Esophagus mucosa (tissue), 1 donor: ENCODE data around the gene PDE9A. TPM values are rescaled to one million over a fixed set of nuclear protein-coding genes. Genes with fewer than 3 reads are reported as not detected.
A peak's percentile ranks its signal among the peaks of the same experiment; 100 is the strongest.

Source experiments
- ATAC-seq: fragments of 200-7000 bp; cut with Tn5 transposase; one replicate; pipeline ENCODE4 v1.9.1; 2020
- total RNA-seq: library from RNA; stranded (reverse); gene quantifications from one replicate; pipeline ENCODE4 v1.2.4, GENCODE V29; 2023
- donor health status: DM: yes; HTN: yes; CAD: no.

Gene PDE9A
- total RNA-seq, 1 donor from 2014 or later: 1.8 TPM

- ATAC-seq: no peak
These were observed 8.9 kb upstream of the PDE9A start for GRCh38 chr21:42644223-42645208.

GRCh38 chr21:42645211-42646075, 8.0 kb upstream of the PDE9A start:
- ATAC-seq: no peak

GRCh38 chr21:42646076-42646825, 7.2 kb upstream of the PDE9A start:
- no peak for ATAC-seq

GRCh38 chr21:42646836-42647235, 6.6 kb upstream of the PDE9A start:
- no peak for ATAC-seq

- ATAC-seq: no peak
These were observed 4.8 kb upstream of the PDE9A start for GRCh38 chr21:42648606-42649005.

- ATAC-seq: no peak
These were observed 4.0 kb upstream of the PDE9A start for GRCh38 chr21:42649122-42650032.

- ATAC-seq: no peak
These were observed 3.4 kb upstream of the PDE9A start for GRCh38 chr21:42650033-42650370.

GRCh38 chr21:42650441-42651421, 2.7 kb upstream of the PDE9A start:
- ATAC-seq: no peak

- peak; percentile 16 for ATAC-seq
These were observed 1.7 kb upstream of the PDE9A start for GRCh38 chr21:42651515-42652401.

- peak; percentile 60 for ATAC-seq
These were observed 742 bp upstream of the PDE9A start for GRCh38 chr21:42652527-42653230.

GRCh38 chr21:42654179-42654912, 925 bp downstream of the PDE9A start:
- no peak for ATAC-seq

GRCh38 chr21:42654913-42655795, 1.7 kb downstream of the PDE9A start:
- no peak for ATAC-seq

GRCh38 chr21:42655796-42656770, 2.7 kb downstream of the PDE9A start:
- ATAC-seq: no peak

GRCh38 chr21:42656872-42657271, 3.5 kb downstream of the PDE9A start:
- no peak for ATAC-seq

GRCh38 chr21:42657676-42658319, 4.4 kb downstream of the PDE9A start:
- no peak for ATAC-seq
